HepG2 (cell line): ENCODE measurements around the gene IQGAP2. TPM values are rescaled to one million over a fixed set of nuclear protein-coding genes. Genes with fewer than 3 reads are reported as not detected.

Experiments used
- BCL3 ChIP-seq: sonication (generic); formaldehyde crosslinking; IDR thresholded peaks from 2 replicates; pipeline ENCODE4 v1.5.1; 2020; ENCODE audit warnings: mild to moderate bottlenecking, missing genetic modification reagents, moderate library complexity
- CTCF ChIP-seq: sonication (generic); formaldehyde crosslinking; IDR thresholded peaks from 2 replicates; pipeline ENCODE4 v1.5.0; 2020; ENCODE audit warnings: mild to moderate bottlenecking, missing genetic modification reagents, moderate library complexity
- FOXM1 ChIP-seq: sonication (generic); formaldehyde crosslinking; IDR thresholded peaks from 2 replicates; pipeline ENCODE4 v1.5.0; 2020; ENCODE audit warnings: missing genetic modification reagents
- GFI1 ChIP-seq: sonication (generic); formaldehyde crosslinking; IDR thresholded peaks from 2 replicates; pipeline ENCODE4 v1.5.0; 2020; ENCODE audit warnings: missing genetic modification reagents, mild to moderate bottlenecking, borderline replicate concordance
- HNRNPUL1 ChIP-seq: fragments of 200-400 bp; formaldehyde crosslinking; IDR thresholded peaks from 2 replicates; pipeline ENCODE4 v1.6.1; 2017; ENCODE audit warnings: low read depth, mild to moderate bottlenecking, low read length, moderate library complexity
- NONO ChIP-seq, 2 experiments: fragments of 450-650 bp in 1 of 2; sonication (generic) in 1 of 2; formaldehyde crosslinking in 1 of 2; IDR thresholded peaks in 1 of 2; conservative IDR thresholded peaks in 1 of 2; 2 replicates each; pipeline versions ENCODE4 v1.6.1 to v1.8.0; 2017 to 2022; ENCODE audit warnings: mild to moderate bottlenecking in 1 of 2, missing genetic modification reagents in 1 of 2, moderate library complexity in 1 of 2
- NRL ChIP-seq: sonication (generic); formaldehyde crosslinking; IDR thresholded peaks from 2 replicates; pipeline ENCODE4 v1.5.0; 2020; ENCODE audit warnings: missing genetic modification reagents, mild to moderate bottlenecking, moderate library complexity, borderline replicate concordance
- PAX8 ChIP-seq: sonication (generic); formaldehyde crosslinking; IDR thresholded peaks from 2 replicates; pipeline ENCODE4 v1.8.0; 2022; ENCODE audit warnings: mild to moderate bottlenecking, missing genetic modification reagents, borderline replicate concordance
- PHF8 ChIP-seq: sonication (generic); formaldehyde crosslinking; IDR thresholded peaks from 2 replicates; pipeline ENCODE4 v1.5.0; 2020; ENCODE audit warnings: missing genetic modification reagents
- RELA ChIP-seq: sonication (generic); formaldehyde crosslinking; IDR thresholded peaks from 2 replicates; pipeline ENCODE4 v1.4.0; 2020; ENCODE audit warnings: missing genetic modification reagents
- RXRB ChIP-seq: IDR thresholded peaks from 2 replicates; pipeline ENCODE4 v1.6.1; 2016; ENCODE audit warnings: borderline replicate concordance, missing genetic modification reagents, missing compliant biosample characterization
- SMARCE1 ChIP-seq: fragments of 450-650 bp; IDR thresholded peaks from 2 replicates; pipeline ENCODE4 v1.6.1; 2017; ENCODE audit warnings: borderline replicate concordance
- SRSF9 ChIP-seq: fragments of 200-400 bp; formaldehyde crosslinking; IDR thresholded peaks from 2 replicates; pipeline ENCODE4 v1.6.1; 2018; ENCODE audit warnings: borderline replicate concordance, mild to moderate bottlenecking, low read depth, low read length; ENCODE audit not compliant: insufficient read depth, poor library complexity, severe bottlenecking
- SSRP1 ChIP-seq: IDR thresholded peaks from 2 replicates; pipeline ENCODE4 v1.6.1; 2016; ENCODE audit warnings: control low read depth
- THYN1 ChIP-seq: sonication (generic); formaldehyde crosslinking; IDR thresholded peaks from 2 replicates; pipeline ENCODE4 v1.8.1; 2023; ENCODE audit warnings: low read depth, mild to moderate bottlenecking, moderate library complexity, missing genetic modification reagents, borderline replicate concordance
- ZBTB34 ChIP-seq: sonication (generic); formaldehyde crosslinking; IDR thresholded peaks from 2 replicates; pipeline ENCODE4 v1.8.0; 2022; ENCODE audit warnings: mild to moderate bottlenecking, missing genetic modification reagents
- ZNF205 ChIP-seq: IDR thresholded peaks from 2 replicates; pipeline ENCODE4 v1.6.1; 2018; ENCODE audit warnings: missing biosample characterization, missing genetic modification reagents
- ZNF260 ChIP-seq: sonication (generic); formaldehyde crosslinking; IDR thresholded peaks from 2 replicates; pipeline ENCODE4 v1.4.0; 2020; ENCODE audit warnings: missing genetic modification reagents, low read depth, mild to moderate bottlenecking, borderline replicate concordance
- ZNF282 ChIP-seq: fragments of 450-650 bp; IDR thresholded peaks from 2 replicates; pipeline ENCODE4 v1.6.1; 2018; ENCODE audit not compliant: partially characterized antibody
- ZNF468 ChIP-seq: sonication (generic); formaldehyde crosslinking; IDR thresholded peaks from 2 replicates; pipeline ENCODE4 v1.8.0; 2022; ENCODE audit warnings: mild to moderate bottlenecking, moderate library complexity, missing genetic modification reagents
- ZSCAN12 ChIP-seq: sonication (generic); formaldehyde crosslinking; IDR thresholded peaks from 2 replicates; pipeline ENCODE4 v1.9.0; 2021; ENCODE audit warnings: mild to moderate bottlenecking, missing genetic modification reagents
- polyA plus RNA-seq, 8 experiments: library from polyadenylated mRNA; depleted of rRNA in 3 of 8; stranded (reverse) in 7 of 8; unstranded in 1 of 8; fragments of >200 nt; fragmentation: Illumina TruSeq in 4 of 8; extraction: Trizol in 4 of 8; gene quantifications; 2 replicates each; pipeline versions ENCODE4 v1.2.1 to v1.2.3, GENCODE V29; 2011 to 2016; ENCODE audit warnings: low read depth in 4 of 8, missing spikeins in 1 of 8, mixed read lengths in 1 of 8; ENCODE audit not compliant: insufficient read depth in 1 of 8
- total RNA-seq, 5 experiments: library from RNA; depleted of rRNA; stranded (reverse); fragments of >200 nt; fragmentation: Illumina TruSeq; extraction: Trizol; gene quantifications; 2 replicates each; pipeline ENCODE4 v1.2.3, GENCODE V29; 2016; ENCODE audit warnings: low read depth in 1 of 5

IQGAP2 gene
- total and polyA plus RNA-seq, 2 of the 13 experiments (the other 11 are each of a cell fraction or from before 2014, with no cell fraction given) = 35.2 to 83.3 TPM

GRCh38 chr5:76404223-76405211 is 1.4 kb downstream of the IQGAP2 start (continued):
- peak; percentile 91 for TF ChIP-seq GFI1
- TF ChIP-seq HNRNPUL1 = no peak
- peak; percentile 36; the same call in 1 of the 2 replicates for TF ChIP-seq NRL
- TF ChIP-seq RXRB (CRISPR knock-in tag) = peak; percentile 88
- no peak for TF ChIP-seq SSRP1 (CRISPR knock-in tag)
- no peak for TF ChIP-seq ZNF282
- TF ChIP-seq BCL3 = peak; percentile 76; the same call in 1 of the 2 replicates
- TF ChIP-seq SMARCE1 = no peak
- TF ChIP-seq PHF8 (CRISPR knock-in tag) = no peak; the same call in 1 of the 2 replicates
- TF ChIP-seq FOXM1 (CRISPR knock-in tag) = no peak
- no peak for TF ChIP-seq PAX8 (CRISPR knock-in tag)
- no peak for TF ChIP-seq ZNF260 (CRISPR knock-in tag)
- peak; percentile 89; the same call in 1 of the 2 replicates for TF ChIP-seq ZNF205 (CRISPR knock-in tag)
- TF ChIP-seq THYN1 = no peak
- TF ChIP-seq NONO (IDR thresholded peaks at IDR 0.05) = no peak
- TF ChIP-seq NONO (CRISPR knock-in tag; conservative IDR thresholded peaks at IDR 0.05) = peak; percentile 65
- no peak for TF ChIP-seq RELA (CRISPR knock-in tag)
- TF ChIP-seq CTCF (CRISPR knock-in tag) = 0 out of 2 replicates have a peak, but pooled peaks have one; percentile 8
- TF ChIP-seq ZNF468 (CRISPR knock-in tag) = no peak
- no peak for TF ChIP-seq SRSF9
- peak; percentile 96 for TF ChIP-seq ZBTB34 (CRISPR knock-in tag)
- TF ChIP-seq ZSCAN12 (CRISPR knock-in tag) = peak; percentile 59; the same call in 1 of the 2 replicates
